Raji (cell line): ENCODE results near the gene GLYAT.

ENCODE experiments used
- POLR2A ChIP-seq: IDR thresholded peaks from 2 replicates; pipeline ENCODE4 v1.6.1; 2011; ENCODE audit warnings: low read depth, low read length, control low read depth; ENCODE audit not compliant: insufficient read depth

Gene GLYAT

GRCh38 chr11:58726737-58727414 lies 4.9 kb downstream of the GLYAT start:
- TF ChIP-seq POLR2A = no peak

GRCh38 chr11:58719406-58720117 lies 12.2 kb downstream of the GLYAT start:
- no peak for TF ChIP-seq POLR2A

GRCh38 chr11:58712531-58712930 lies 19.2 kb downstream of the GLYAT start:
- TF ChIP-seq POLR2A = no peak

- no peak for TF ChIP-seq POLR2A
Measured at GRCh38 chr11:58711832-58712231, 19.9 kb downstream of the GLYAT start.

GRCh38 chr11:58707767-58708166 lies 24.0 kb downstream of the GLYAT start:
- TF ChIP-seq POLR2A = no peak

GRCh38 chr11:58693026-58693425 lies 38.7 kb downstream of the GLYAT start:
- TF ChIP-seq POLR2A = no peak

GRCh38 chr11:58691675-58692074 lies 40.1 kb downstream of the GLYAT start:
- TF ChIP-seq POLR2A = no peak

- TF ChIP-seq POLR2A = no peak
Measured at GRCh38 chr11:58688789-58689503, 42.8 kb downstream of the GLYAT start.

- no peak for TF ChIP-seq POLR2A
Measured at GRCh38 chr11:58685973-58686722, 45.6 kb downstream of the GLYAT start.

GRCh38 chr11:58676563-58677135 lies 55.1 kb downstream of the GLYAT start:
- TF ChIP-seq POLR2A = no peak

GRCh38 chr11:58675334-58676155 lies 56.2 kb downstream of the GLYAT start:
- no peak for TF ChIP-seq POLR2A

- TF ChIP-seq POLR2A = no peak
Measured at GRCh38 chr11:58674609-58675008, 57.1 kb downstream of the GLYAT start.

GRCh38 chr11:58671983-58672633 lies 59.6 kb downstream of the GLYAT start:
- TF ChIP-seq POLR2A = no peak
